IMR-90 (cell line): ENCODE measurements around the gene TBC1D24. TPM values are rescaled to one million over a fixed set of nuclear protein-coding genes. Genes with fewer than 3 reads are reported as not detected.

Experiments
- ATAC-seq: fragments of 200-7000 bp; cut with Tn5 transposase; 2 replicates; pipeline ENCODE4 v1.9.1; 2020; ENCODE audit warnings: low read depth, mild to moderate bottlenecking, moderate library complexity
- BruUV-seq: library from RNA; stranded (reverse); fragments of 400-500 nt; replicated peaks from 2 replicates; lab custom pipeline; 2021; lab: Mats Ljungman, UMichigan
- CTCF ChIA-PET: fragments of 300-600 bp; formaldehyde crosslinking; extraction: SDS; loops from one replicate; lab custom pipeline; 2021; ENCODE audit warnings: antibody characterized with exemption; lab: Yijun Ruan, JAX
- POLR2A ChIA-PET: fragments of 300-600 bp; sonication (Branson Sonifier 250); formaldehyde crosslinking; loops from one replicate; lab custom pipeline; 2022; ENCODE audit warnings: antibody characterized with exemption; ENCODE audit not compliant: unreplicated experiment; lab: Charles Lee
- DNase-seq: peaks from one replicate; pipeline ENCODE4 v3.0.0; 2013
- H2AFZ ChIP-seq: replicated peaks from 2 replicates; pipeline ENCODE3; 2013; ENCODE audit warnings: low read length, mild to moderate bottlenecking; ENCODE audit not compliant: poor library complexity
- H2AK5ac ChIP-seq: 2 replicates; pipeline ENCODE4 v1.6.1; 2013; ENCODE audit warnings: low read depth, low read length, inconsistent platforms
- H2AK9ac ChIP-seq: replicated peaks from 2 replicates; pipeline ENCODE3; 2013; ENCODE audit warnings: mild to moderate bottlenecking, low read depth, low read length, moderate library complexity; ENCODE audit not compliant: poor library complexity
- H2BK120ac ChIP-seq: 2 replicates; pipeline ENCODE4 v1.6.1; 2013; ENCODE audit warnings: low read depth, low read length, inconsistent platforms
- H2BK15ac ChIP-seq: 3 replicates; pipeline ENCODE4 v1.6.1; 2013; ENCODE audit warnings: low read depth, low read length, inconsistent platforms
- H2BK20ac ChIP-seq: 2 replicates; pipeline ENCODE4 v1.6.1; 2013; ENCODE audit warnings: low read depth, mild to moderate bottlenecking, inconsistent platforms, low read length, moderate library complexity
- H2BK5ac ChIP-seq: 2 replicates; pipeline ENCODE4 v1.6.1; 2013; ENCODE audit warnings: mild to moderate bottlenecking, low read depth, low read length, inconsistent platforms; ENCODE audit not compliant: poor library complexity, severe bottlenecking
- H3K14ac ChIP-seq: replicated peaks from 2 replicates; pipeline ENCODE4 v1.6.1; 2013; ENCODE audit warnings: low read depth, low read length, inconsistent platforms
- H3K18ac ChIP-seq: 2 replicates; pipeline ENCODE4 v1.6.1; 2013; ENCODE audit warnings: low read depth, low read length, control low read depth
- H3K23ac ChIP-seq: 2 replicates; pipeline ENCODE4 v1.6.1; 2013; ENCODE audit warnings: low read depth, low read length, inconsistent platforms
- H3K27ac ChIP-seq: 2 replicates; pipeline ENCODE4 v1.5.1; 2013; ENCODE audit warnings: mild to moderate bottlenecking, control low read depth, low read length; ENCODE audit not compliant: insufficient read depth
- H3K27me3 ChIP-seq: 2 replicates; pipeline ENCODE4 v1.6.1; 2013; ENCODE audit warnings: low read length; ENCODE audit not compliant: control insufficient read depth, insufficient read depth
- H3K36me3 ChIP-seq: 2 replicates; pipeline ENCODE4 v1.6.1; 2013; ENCODE audit warnings: low read length, mixed read lengths; ENCODE audit not compliant: control insufficient read depth, insufficient read depth
- H3K4ac ChIP-seq: 2 replicates; pipeline ENCODE4 v1.6.1; 2013; ENCODE audit warnings: low read depth, low read length, inconsistent platforms
- H3K4me1 ChIP-seq: 2 replicates; pipeline ENCODE4 v1.6.1; 2013; ENCODE audit warnings: low read length, mixed read lengths; ENCODE audit not compliant: control insufficient read depth, insufficient read depth
- H3K4me2 ChIP-seq: 2 replicates; pipeline ENCODE4 v1.6.1; 2013; ENCODE audit warnings: low read depth, mild to moderate bottlenecking, control low read depth, low read length, moderate library complexity
- H3K4me3 ChIP-seq: 2 replicates; pipeline ENCODE4 v1.5.1; 2013; ENCODE audit warnings: low read depth, mild to moderate bottlenecking, control low read depth, low read length, moderate library complexity; ENCODE audit not compliant: insufficient read depth
- H3K56ac ChIP-seq: 2 replicates; pipeline ENCODE4 v1.6.1; 2013; ENCODE audit warnings: low read length, inconsistent platforms; ENCODE audit not compliant: insufficient read depth; ENCODE audit errors: extremely low read depth
- H3K79me1 ChIP-seq, 2 experiments: 2 replicates each; pipeline ENCODE4 v1.6.1; 2013; ENCODE audit warnings: low read length in 2 of 2, inconsistent platforms in 1 of 2, low read depth in 1 of 2
- H3K9ac ChIP-seq: 2 replicates; pipeline ENCODE4 v1.6.1; 2013; ENCODE audit warnings: low read depth, low read length, control low read depth
- H3K9me1 ChIP-seq: 2 replicates; pipeline ENCODE4 v1.6.1; 2013; ENCODE audit warnings: low read length, inconsistent platforms; ENCODE audit not compliant: insufficient read depth
- H3K9me3 ChIP-seq: 2 replicates; pipeline ENCODE4 v1.6.1; 2013; ENCODE audit warnings: low read length; ENCODE audit not compliant: control insufficient read depth, insufficient read depth
- H4K20me1 ChIP-seq: 2 replicates; pipeline ENCODE4 v1.6.1; 2013; ENCODE audit warnings: low read length, inconsistent platforms; ENCODE audit not compliant: insufficient read depth
- H4K5ac ChIP-seq: 2 replicates; pipeline ENCODE4 v1.6.1; 2013; ENCODE audit warnings: mild to moderate bottlenecking, low read depth, low read length, control low read depth
- H4K8ac ChIP-seq, 2 experiments: 2 replicates each; pipeline ENCODE4 v1.6.1; 2013; ENCODE audit warnings: low read depth in 2 of 2, low read length in 2 of 2, control low read depth in 1 of 2, inconsistent platforms in 1 of 2
- H4K91ac ChIP-seq: 2 replicates; pipeline ENCODE4 v1.6.1; 2013; ENCODE audit warnings: low read depth, low read length, inconsistent platforms; ENCODE audit not compliant: insufficient read depth
- BHLHE40 ChIP-seq: fragments of 150-350 bp; IDR thresholded peaks from 2 replicates; pipeline ENCODE4 v1.6.1; 2016; ENCODE audit warnings: mild to moderate bottlenecking, low read depth, low read length
- CEBPB ChIP-seq: IDR thresholded peaks from 2 replicates; pipeline ENCODE4 v1.6.1; 2012; ENCODE audit warnings: low read depth, low read length, improper control_type of control experiment
- CHD1 ChIP-seq: IDR thresholded peaks from 2 replicates; pipeline ENCODE4 v1.6.1; 2012; ENCODE audit warnings: low read depth, low read length, improper control_type of control experiment
- CTCF ChIP-seq: conservative IDR thresholded peaks from 2 replicates; pipeline ENCODE4 v1.5.1; 2012; ENCODE audit warnings: mild to moderate bottlenecking, low read depth, low read length, improper control_type of control experiment
- ELK1 ChIP-seq: fragments of 150-350 bp; IDR thresholded peaks from 2 replicates; pipeline ENCODE4 v1.6.1; 2016; ENCODE audit warnings: low read depth, mild to moderate bottlenecking, low read length, moderate library complexity, borderline replicate concordance
- FOS ChIP-seq: fragments of 150-350 bp; IDR thresholded peaks from 2 replicates; pipeline ENCODE4 v1.6.1; 2016; ENCODE audit warnings: low read depth, low read length
- MAFK ChIP-seq: IDR thresholded peaks from 2 replicates; pipeline ENCODE4 v1.6.1; 2012; ENCODE audit warnings: low read depth, low read length, improper control_type of control experiment
- MAZ ChIP-seq: IDR thresholded peaks from 2 replicates; pipeline ENCODE4 v1.6.1; 2012; ENCODE audit warnings: low read depth, mild to moderate bottlenecking, low read length, improper control_type of control experiment, moderate library complexity, borderline replicate concordance
- MXI1 ChIP-seq: IDR thresholded peaks from 2 replicates; pipeline ENCODE4 v1.6.1; 2012; ENCODE audit warnings: low read depth, mild to moderate bottlenecking, low read length, moderate library complexity, borderline replicate concordance
- NFE2L2 ChIP-seq: fragments of 150-350 bp; IDR thresholded peaks from 2 replicates; pipeline ENCODE4 v1.6.1; 2016; ENCODE audit warnings: low read depth, mild to moderate bottlenecking, low read length
- POLR2A ChIP-seq: IDR thresholded peaks from 2 replicates; pipeline ENCODE4 v1.6.1; 2012; ENCODE audit warnings: mild to moderate bottlenecking, low read depth, low read length
- RAD21 ChIP-seq: IDR thresholded peaks from 2 replicates; pipeline ENCODE4 v1.6.1; 2012; ENCODE audit warnings: low read length, improper control_type of control experiment
- RCOR1 ChIP-seq: IDR thresholded peaks from 2 replicates; pipeline ENCODE4 v1.6.1; 2012; ENCODE audit warnings: mild to moderate bottlenecking, low read length, improper control_type of control experiment; ENCODE audit not compliant: insufficient replicate concordance
- RFX5 ChIP-seq: IDR thresholded peaks from 2 replicates; pipeline ENCODE4 v1.8.0; 2012; ENCODE audit warnings: low read depth, mild to moderate bottlenecking, low read length, moderate library complexity
- SMC3 ChIP-seq: fragments of 150-350 bp; IDR thresholded peaks from 2 replicates; pipeline ENCODE4 v1.6.1; 2016; ENCODE audit warnings: low read depth, mild to moderate bottlenecking, antibody characterized with exemption, low read length, moderate library complexity
- WGBS, 2 experiments: methylation state at CpG; one replicate each; pipeline versions ENCODE4 v1.1.5 to v1.1.7; 2013; ENCODE audit warnings: missing lambda C conversion rate in 2 of 2; ENCODE audit not compliant: insufficient read length in 1 of 2; ENCODE audit errors: extremely low coverage in 2 of 2; 5-methylcytosine and 5-hydroxymethylcytosine counted together
- dilution Hi-C: fragments of 300-500 bp; cut with HindIII; formaldehyde crosslinking; loops from one replicate; pipeline ENCODE4 v1.14.3; 2018; ENCODE audit warnings: low sequenced_read_pairs; ENCODE audit not compliant: unreplicated experiment
- in situ Hi-C: fragments of 300-500 bp; cut with MboI; formaldehyde crosslinking; loops from 3 replicates; pipeline ENCODE4 v1.14.3; 2019; ENCODE audit warnings: low sequenced_read_pairs, inconsistent platforms, mixed read lengths
- intact Hi-C: fragments of 100-400 bp; cut with micrococcal nuclease; formaldehyde crosslinking; loops from 2 replicates; pipeline ENCODE4 v1.10.0; 2022
- polyA plus RNA-seq, 3 experiments: library from polyadenylated mRNA; depleted of rRNA; stranded (reverse); fragments of >200 nt; gene quantifications; 2 replicates each; pipeline ENCODE4 v1.2.3, GENCODE V29; 2012; ENCODE audit warnings: low replicate concordance in 1 of 3
- total RNA-seq: library from RNA; depleted of rRNA; stranded (reverse); fragments of >200 nt; gene quantifications from 2 replicates; pipeline ENCODE4 v1.2.3, GENCODE V29; 2012
- TF ChIP-seq, protein P1 (sequence below): fragments of 150-350 bp; IDR thresholded peaks from 2 replicates; pipeline ENCODE4 v1.6.1; 2017; ENCODE audit warnings: mild to moderate bottlenecking, antibody characterized with exemption, low read length, low read depth

The TBC1D24 gene
- total and polyA plus RNA-seq, 2 of the 4 experiments (the other 2 are of a cell fraction): 7.5 to 13.4 TPM

- intact Hi-C loops: no loop called here
- no peak for DNase-seq
- in situ Hi-C loops: no loop called here
- Histone ChIP-seq H3K4me1 (no peaks in the 10 kb centered on the region), H2BK120ac (no peak overlapping the region), H3K9me1 (no peaks in the 10 kb centered on the region; the same call in 1 of the 2 replicates), H4K91ac (no peak overlapping the region), H2AFZ (no peak overlapping the region), H3K4ac (no peak overlapping the region), H3K36me3 (peaks cover 43% of the 10 kb centered on the region), H3K27ac (no peak overlapping the region), H3K79me1 (peaks cover 31 to 37% of the 10 kb centered on the region in 2 experiments), H2AK5ac (no peak overlapping the region; the same call in 1 of the 2 replicates), H2BK20ac (no peak overlapping the region), H3K56ac (no peak overlapping the region), H3K27me3 (no peaks in the 10 kb centered on the region), H3K4me2 (no peak overlapping the region), H3K18ac (no peak overlapping the region), H2BK5ac (no peak overlapping the region), H3K9ac (no peak overlapping the region), H3K4me3 (no peak overlapping the region), H3K23ac (no peak overlapping the region), H3K9me3 (no peaks in the 10 kb centered on the region), H4K20me1 (peaks cover 4% of the 10 kb centered on the region; the same call in 1 of the 2 replicates), H2BK15ac (no peak overlapping the region), H4K5ac (no peak overlapping the region), H3K14ac (no peak overlapping the region), H4K8ac (no peak overlapping the region), H2AK9ac (no peak overlapping the region)
- WGBS, 2 experiments: 88% methylated on average over 4 of the region's 11 CpGs; no CpG with 5 or more reads in 1 of the 2 experiments
- ChIA-PET POLR2A (no interaction called here), CTCF (no interaction called here)
- BruUV-seq: no TSS peak
- TF ChIP-seq BHLHE40 (no peak), MXI1 (no peak), RFX5 (no peak), POLR2A (no peak), FOS (no peak), RCOR1 (no peak), MAZ (no peak), CEBPB (no peak), ELK1 (no peak), MAFK (no peak), NFE2L2 (no peak), CHD1 (no peak), RAD21 (no peak), SMC3 (no peak), CTCF (no peak)
- TF ChIP-seq, protein P1, sequence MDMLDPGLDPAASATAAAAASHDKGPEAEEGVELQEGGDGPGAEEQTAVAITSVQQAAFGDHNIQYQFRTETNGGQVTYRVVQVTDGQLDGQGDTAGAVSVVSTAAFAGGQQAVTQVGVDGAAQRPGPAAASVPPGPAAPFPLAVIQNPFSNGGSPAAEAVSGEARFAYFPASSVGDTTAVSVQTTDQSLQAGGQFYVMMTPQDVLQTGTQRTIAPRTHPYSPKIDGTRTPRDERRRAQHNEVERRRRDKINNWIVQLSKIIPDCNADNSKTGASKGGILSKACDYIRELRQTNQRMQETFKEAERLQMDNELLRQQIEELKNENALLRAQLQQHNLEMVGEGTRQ: no peak
- dilution Hi-C loops: no loop called here
- ATAC-seq: no peak
These were observed 35.3 kb upstream of the TBC1D24 start for GRCh38 chr16:2439598-2439997.
